Pons (tissue), 1 donor: ENCODE results near the gene NRF1.

Source experiments
- DNase-seq: peaks from one replicate; pipeline ENCODE4 v3.0.0-alpha.2; 2016; ENCODE audit warnings: low spot score

NRF1 gene

GRCh38 chr7:129804111-129804889 is 192.8 kb downstream of the NRF1 start:
- no peak for DNase-seq

GRCh38 chr7:129804890-129805719 is 193.6 kb downstream of the NRF1 start:
- DNase-seq: no peak
